NCI-H526 treated with DMSO at 0.1 percent for 48 hours (cell line): ENCODE measurements around the gene PKD1.
"Not testable (repeated sequence)": the region's sequence is repeated elsewhere in the genome, so short reads cannot be mapped to it uniquely, and the experiment has no call there.

ENCODE experiments used
- DNase-seq: peaks from one replicate; lab custom pipeline; 2025; lab: John Stamatoyannopoulos, UW

Gene PKD1

DNA sequence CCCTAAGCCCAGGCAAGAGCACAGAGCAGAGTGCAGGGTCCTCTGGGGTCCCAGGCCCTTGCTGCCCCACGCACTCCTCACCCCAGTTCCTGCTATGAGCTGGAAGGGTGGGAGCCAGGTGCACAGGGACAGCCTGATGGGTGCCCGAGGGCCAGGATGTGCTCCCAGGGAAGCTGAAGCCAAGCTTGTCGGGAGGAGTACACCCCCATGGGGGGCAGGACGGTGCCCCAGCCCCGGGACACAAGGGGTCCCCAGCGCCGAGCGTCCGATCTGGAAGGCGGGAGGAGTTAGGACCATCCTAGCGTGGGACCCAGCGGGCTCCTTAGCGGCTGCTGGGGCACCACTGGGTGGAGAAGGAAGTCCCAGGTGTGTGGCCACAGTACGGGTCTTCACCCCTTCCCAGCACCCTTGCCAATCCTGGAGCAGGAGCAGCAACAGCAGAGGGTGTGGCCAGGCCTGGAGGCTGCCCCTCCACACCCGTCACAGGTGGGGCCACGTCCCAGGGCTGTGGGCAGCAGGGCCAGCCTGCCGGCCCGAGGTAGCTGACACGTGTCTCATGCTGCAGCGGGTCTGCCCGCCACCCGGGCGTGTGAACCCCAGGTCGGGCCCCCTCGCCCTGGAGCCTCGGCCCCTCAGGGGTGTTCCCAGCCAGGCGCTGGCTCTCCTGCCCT is 11.9 kb downstream of the PKD1 start:
- not testable (repeated sequence) for DNase-seq

DNA sequence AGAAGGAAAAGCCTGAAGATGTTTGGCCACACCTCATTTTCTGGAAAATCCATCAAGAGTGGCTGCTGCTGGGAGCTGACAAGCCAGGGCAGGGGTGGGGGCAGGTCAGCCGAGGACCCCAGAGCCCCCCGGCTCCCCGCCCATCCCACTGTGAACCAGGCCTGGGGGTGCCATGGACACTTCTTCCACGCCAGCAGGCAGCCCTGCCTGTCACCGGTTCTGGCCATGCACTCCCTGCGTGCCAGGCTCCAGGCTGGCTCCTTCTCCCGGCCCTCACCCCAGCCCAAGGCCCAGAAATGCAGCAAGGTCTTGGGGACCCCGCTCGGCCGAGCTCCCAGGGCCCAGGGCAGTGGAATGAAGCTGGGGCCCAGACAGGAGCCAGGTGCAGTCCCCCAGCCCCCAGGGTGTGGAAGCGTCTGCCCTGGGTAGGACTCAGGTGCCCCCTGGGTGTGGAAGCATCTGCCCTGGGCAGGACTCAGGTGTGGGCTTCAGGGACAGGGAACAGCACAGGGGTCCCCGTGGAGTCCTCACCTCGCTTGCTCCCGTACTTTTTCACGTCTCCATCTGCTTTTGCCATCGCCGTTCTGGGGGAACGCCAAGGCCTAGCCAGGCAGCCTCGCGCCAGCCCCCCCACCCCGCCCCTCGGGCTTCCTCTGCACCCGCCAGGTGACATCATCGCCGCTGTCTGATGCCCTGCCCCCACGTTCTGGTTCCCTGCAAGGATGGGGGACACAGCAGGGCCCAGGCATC is 12.6 kb downstream of the PKD1 start:
- not testable (repeated sequence) for DNase-seq

DNA sequence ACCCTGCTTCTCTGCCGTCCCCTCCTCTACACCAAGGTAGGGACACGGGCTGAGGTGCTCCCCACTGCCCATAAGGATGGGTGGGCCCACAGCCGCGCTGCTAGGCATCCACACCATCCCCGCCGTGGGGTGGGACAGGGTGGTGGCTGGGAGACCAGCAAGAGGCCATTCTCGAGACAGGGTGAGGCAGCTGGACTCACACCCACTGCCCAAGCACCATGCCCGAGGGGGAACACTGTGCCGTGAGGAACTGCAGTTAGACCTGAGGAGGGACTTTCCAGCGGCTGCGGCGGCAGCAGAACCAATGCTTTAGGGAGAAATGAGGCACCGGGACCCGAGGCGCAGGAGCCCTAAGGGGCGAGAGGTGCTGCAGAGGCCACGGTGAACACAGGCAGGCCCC is 13.3 kb downstream of the PKD1 start:
- no peak for DNase-seq

DNA sequence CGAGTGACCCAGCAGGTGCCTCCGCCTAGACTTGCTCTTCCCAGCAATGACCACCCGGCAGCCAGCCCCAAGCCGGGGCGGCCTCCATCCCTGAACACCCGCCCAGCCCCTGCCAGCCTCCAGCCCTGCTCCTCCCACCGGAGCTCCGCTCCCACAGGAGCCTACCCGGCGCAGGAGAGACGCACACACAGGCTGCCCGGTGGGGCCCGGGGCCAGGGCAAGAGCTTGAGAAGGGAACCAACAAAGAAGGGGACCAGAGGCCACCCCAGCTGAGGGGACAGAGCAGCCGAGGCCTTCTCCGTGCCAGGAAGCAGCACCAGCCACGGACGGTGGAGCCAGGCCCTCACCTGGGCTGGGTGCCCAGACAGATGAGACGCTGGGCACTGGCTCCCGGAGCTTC is 13.8 kb downstream of the PKD1 start:
- no peak for DNase-seq

DNA sequence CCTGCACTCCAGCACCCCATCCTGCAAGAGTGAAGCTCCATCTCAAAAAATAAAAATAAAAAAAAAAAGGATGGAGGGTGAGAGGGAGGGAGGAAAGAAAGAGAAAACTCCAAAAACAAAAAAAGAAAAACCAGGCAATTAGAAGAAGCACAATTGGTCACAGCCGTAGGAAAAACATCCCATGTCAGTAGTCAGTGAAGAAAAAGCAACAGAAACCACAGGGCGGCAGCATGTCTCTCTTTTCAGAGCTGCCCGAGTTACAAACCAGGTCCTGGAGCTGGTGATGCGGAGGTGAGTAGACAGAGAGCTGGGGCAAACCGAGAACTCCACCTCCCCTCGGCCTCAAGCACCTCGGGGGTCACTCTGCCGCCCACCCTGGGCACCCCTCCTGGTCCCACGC is 14.4 kb downstream of the PKD1 start:
- DNase-seq, result not testable (repeated sequence)

DNA sequence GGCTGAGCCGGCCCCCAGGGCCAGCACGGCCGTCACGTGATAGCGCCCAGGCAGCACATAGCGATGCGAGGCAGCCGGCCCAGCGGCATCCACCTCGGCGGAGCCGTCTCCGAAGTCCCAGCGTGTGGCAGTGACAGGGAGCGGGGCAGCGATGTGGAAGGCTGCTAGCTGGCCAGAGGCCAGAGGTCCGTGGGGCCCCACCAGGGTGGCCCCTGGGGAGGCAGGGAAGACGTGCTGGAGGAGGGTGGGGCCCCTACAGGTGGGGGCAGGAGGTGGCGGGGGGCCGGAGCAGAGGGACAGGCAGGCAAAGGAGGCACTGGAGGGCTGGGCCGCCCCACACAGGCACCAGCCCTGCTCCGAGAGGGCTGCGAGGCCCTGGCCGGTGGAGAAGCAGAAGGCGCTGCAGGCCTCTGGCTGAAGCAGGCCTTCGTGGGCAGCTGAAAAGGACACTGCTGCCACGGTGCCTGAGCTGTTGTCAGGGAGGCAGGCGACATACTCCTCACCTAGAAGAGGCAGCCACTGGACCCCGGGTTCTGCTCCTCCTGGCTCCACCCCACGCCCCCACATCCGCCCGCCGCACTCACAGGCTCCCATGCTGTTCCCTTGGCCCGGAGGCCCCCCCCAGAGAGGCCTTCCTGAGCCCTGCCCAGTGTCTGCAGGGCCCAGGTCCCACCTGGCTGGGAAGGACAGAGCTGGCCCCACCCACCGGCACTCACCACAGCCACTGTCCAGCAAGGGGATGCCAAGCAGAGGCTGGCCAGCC is 17.6 kb downstream of the PKD1 start:
- DNase-seq, result not testable (repeated sequence)

DNA sequence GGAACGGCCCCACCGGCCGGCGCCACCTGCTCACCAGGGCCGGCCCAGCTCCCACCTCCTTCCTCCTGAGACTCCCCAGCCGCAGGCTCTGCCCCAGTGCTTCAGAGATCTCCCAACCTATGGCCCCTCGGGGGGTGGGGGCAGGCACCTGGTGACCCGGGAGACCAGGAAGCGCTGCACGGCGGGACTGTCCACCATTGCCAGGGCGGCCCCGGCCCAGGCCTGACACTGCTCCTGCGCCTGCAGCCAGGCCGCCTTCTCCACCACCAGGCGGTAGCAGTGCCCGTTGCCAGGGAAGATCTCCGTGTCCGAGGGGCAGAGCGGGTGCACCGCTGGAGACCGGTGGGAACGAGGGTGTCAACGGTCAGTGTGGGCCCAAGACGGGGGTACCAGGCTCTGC is 18.4 kb downstream of the PKD1 start:
- not testable (repeated sequence) for DNase-seq

DNA sequence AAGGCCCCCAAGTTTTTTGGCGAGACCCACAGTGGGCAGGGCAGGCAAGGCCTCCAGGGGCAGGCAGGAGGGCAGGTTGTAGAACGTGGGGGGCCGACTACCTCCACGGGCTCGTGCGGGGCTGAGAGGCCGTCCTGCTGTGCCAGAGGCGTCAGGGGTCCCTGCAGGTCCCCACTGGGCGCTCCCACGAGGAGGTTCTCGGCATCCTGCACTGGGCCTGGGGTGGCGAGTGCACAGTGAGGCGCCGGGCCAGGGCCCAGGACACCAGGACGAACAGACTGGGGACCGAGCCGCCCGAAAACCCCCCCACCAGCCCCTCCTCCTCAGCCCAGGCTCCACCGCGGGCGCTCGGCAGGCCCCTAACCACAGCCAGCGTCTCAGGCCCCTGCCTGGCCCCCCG is 19.3 kb downstream of the PKD1 start:
- DNase-seq, result not testable (repeated sequence)

DNA sequence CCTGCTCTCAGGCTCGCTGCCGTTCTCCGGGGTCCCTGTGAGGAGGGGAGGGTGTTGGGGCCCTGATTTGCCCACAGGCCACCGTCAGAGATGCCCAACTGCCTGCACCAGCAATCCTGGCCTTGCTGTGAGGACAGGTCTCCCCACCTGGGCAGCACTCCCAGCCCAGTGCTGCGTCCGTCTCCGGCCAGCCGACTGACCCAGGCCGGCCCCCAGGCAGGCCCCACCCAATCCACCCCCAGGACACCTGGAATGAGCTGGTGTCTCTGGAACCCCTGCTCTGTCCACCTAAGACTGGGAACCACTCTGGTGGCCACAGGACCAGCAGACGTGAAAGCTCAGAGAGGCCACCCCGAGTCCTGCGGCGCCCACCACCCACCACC is 20.1 kb downstream of the PKD1 start:
- no peak for DNase-seq

DNA sequence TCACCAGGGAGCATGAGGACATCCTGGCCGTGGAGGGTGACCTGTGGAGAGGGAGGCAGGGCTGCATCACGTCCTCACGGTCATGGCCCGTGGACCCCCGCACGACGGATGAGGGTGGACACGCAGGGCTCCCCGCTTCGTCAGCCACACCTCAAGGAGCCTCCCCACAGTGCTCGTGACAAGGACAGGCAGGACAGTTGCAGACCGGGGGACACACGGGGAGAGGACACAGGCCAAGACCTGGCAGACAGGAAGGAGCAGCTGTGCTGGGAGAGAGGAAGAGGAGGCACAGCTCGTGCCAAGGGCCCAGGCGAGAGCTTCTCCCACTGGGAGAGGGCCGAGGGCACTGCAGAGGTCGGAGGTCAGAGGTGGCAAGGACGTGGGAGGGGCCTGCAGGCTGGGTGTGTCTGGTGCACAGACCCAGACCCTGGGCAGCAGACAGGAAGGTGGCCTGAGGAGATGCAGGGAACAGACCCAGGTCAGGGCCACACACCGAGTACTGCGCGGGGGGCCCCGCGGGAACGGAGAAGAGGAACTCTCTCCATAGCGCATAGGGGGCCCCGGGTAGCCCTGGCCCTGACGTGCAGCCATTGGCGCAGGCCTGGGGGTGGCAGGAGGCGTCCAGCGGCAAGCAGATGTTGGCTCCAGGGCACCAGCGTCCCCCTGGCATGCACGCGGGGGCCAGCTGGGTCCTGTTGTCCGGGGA is 20.7 kb downstream of the PKD1 start:
- DNase-seq, result not testable (repeated sequence)

DNA sequence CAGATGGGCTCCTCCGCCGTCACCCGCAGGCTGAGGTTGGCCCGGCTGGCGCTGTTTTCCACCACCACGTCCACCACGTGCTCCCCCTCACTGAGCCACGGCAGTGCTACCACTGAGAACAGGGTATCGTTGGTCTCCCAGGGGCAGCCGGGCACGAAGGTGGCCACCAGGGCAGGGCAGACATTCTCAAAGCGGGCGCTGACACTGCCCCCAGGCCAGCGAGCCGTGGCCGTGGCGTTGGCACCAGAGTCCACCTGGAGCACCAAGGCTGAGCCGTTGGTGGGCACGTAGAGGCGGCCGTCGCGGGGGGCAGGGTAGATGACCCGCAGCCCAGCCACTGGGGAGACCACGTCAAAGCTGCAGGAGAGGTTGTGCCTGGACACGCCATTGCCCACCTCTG is 21.5 kb downstream of the PKD1 start:
- DNase-seq, result not testable (repeated sequence)

DNA sequence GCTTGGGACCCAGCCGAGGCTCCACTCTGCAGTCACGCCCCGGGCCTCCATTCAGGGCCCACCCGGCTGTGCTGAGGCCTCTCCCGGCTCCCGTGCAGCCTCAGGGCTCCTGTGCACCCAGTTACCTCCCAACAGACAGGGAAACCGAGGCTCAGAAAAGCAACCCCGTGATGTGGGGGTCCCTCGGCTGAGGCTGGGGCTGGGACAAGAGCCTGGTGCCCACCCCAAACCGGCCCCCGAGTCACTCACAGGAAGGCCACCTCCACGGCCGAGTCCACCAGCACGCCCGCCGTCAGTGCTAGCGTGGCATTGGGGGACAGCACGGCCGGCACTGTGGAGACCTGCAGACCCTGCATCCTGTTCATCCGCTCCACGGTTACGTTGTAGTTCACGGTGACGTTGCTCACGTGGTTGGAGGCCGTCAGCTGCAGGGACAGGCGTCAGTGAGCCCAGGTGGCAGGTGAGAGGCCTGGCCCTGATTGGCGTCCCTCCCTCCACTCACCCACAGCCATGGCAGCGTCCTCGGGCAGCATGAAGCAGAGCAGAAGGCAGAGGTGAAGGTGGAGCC is 23.1 kb downstream of the PKD1 start:
- DNase-seq, result not testable (repeated sequence)

DNA sequence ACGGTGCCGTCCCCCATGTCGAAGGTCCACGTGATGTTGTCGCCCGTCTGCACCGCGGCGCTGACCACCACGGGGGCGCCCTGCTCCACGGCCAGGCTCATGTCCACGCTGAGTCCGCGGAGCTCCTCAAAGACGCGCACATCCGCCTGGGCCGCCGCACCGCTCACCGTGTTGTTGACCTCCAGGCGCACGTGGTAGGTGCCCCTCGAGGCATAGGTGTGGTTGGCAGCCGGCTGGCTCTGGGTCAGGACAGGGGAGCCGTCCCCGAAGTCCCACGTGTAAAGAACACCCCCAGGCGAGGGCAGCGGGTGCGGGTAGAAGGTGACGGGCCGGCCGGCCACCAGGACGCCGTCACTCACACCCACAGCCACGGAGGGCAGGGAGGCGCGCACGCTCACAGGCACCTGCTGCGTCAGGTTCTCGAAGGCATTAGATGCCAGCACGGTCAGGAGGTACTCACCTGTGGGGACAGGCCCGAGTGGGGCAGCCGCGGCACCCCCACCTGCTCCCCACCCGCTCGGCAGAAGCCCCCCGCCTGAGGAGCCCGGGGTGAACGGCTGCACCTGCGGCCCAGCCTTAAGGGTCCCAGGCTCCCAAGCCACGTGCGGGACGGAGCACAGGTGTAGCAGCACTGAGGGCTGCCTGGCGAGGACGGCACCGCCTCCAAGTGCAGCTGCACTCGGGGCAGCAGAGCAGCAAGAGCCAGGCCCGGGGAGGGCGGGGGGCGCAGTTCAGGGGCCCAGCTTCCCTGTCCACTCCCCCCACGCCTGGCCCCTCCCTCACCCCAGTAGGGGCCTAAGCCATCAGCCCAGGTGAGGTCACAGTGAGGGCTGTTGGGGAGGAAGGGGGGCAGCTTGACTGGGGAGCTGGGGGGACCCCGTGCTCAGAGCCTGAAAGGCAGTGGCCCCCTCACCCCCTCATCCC is 24.0 kb downstream of the PKD1 start:
- DNase-seq, result not testable (repeated sequence)

DNA sequence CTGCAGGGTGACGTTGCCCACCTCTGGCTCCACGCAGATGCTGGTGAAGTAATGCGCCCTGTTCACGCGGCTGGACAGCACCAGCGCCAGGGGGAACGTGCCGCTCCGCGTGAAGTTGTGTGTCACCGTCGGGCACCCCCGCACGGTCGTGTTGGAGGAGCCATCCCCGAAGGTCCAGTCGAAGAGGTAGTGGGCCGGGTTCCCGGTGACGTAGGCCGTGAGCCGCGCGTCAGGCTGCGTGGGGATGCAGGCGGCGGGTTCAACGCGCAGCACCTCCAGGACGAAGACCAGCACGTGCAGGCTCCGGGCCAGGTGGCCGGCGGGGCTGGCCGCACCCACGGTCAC is 24.7 kb downstream of the PKD1 start:
- DNase-seq, result not testable (repeated sequence)

DNA sequence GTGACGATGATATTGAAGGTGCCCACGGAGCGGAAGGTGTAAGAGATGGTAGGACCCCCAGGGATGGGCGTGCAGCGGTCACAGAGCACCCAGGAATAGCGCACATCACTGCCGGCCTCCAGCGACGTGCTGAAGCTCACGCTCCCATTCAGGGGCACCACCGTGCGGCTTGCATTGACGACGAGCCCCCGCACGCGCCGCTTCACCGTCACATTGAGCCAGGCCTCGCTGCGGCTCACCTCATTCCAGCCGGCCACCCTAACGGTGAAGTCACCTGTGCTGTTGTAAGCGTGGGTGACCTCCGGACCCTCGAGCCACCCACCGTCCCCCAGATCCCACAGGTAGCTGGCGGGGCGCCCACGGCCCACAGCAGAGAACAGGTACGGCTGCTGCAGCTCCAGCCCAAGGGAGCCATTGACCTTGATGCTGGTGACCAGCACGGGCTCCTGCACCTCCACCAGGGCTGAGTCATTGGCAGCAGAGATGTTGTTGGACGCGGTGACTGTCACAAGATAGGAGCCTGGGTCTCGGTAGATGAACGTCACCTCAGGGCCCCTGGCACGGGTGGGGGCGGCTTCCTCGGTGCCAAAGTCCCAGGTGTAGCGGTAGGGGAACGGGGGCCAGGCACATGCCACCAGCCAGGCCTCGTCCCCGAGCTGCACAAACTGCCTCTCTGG is 25.2 kb downstream of the PKD1 start:
- not testable (repeated sequence) for DNase-seq

DNA sequence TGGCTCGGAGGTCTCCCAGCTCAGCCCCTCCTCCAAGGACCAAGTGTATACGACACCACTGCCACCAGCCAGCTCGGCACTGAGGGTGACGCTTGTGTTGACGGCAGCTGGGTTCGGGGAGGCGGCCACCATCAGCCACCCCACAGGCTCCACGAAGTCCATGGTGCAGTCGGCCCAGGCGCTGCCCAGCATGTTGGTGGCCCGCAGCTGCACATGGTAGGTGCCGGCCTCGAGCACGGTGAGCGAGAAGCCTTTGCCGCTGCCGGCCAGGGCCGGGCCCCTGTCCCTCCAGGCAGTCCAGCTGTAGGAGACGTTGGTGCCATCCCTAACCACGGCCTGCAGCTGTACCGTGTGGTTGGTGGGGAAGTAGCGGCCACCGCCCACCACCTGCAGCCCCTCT is 25.8 kb downstream of the PKD1 start:
- not testable (repeated sequence) for DNase-seq

DNA sequence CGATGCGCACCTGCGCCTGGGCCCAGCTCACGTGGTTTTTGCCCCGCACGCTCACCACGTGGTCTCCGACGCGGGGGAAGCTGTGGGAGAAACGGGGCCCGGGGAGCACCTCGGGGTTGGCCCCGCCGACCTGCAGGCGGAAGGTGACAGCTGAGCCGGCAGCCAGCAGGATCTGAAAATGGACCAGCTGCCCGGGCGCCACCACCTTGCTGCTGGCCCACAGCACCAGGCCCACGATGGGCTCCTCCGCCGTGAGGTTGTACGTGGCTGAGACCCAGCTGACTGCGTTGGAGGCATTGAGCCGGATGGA is 26.5 kb downstream of the PKD1 start:
- not testable (repeated sequence) for DNase-seq

DNA sequence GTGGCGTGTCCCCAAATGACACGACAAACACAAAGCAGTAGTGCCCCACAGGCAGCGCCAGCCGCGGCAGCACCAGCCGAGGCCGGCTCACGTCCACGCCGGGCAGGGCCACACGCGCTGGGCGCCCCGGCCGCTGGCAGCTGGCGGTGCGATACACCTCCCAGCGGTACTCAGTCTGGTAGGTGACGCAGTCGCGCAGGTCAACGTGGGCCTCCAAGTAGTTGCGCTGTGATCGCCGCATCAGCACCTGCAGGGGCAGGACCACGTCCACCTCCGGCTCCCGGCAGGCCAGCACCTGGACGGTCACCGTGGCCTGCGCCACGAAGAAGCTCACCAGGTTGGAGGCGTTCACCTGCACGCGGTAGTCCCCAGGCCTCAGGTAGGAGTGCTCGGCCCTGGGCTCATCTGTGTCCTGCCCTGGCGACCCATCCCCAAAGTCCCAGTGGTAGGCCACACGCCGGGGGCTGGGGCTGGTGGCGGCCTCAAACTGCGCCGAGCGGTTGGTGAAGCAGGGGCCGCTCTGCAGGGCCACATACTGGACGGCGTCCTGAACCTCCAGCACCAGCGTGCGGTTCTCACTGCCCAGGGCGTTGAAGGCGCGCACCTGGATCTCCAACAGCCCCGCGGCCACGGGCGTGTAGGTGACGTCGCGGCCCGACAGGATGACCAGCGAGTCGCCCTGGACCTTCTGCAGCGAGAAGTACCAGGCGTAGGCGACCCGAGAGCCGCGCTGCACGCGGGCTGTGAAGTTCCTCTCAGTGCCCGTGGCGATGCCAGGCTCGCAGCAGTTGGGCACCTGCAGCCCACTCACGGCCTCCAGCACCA is 27.0 kb downstream of the PKD1 start:
- DNase-seq, result not testable (repeated sequence)

DNA sequence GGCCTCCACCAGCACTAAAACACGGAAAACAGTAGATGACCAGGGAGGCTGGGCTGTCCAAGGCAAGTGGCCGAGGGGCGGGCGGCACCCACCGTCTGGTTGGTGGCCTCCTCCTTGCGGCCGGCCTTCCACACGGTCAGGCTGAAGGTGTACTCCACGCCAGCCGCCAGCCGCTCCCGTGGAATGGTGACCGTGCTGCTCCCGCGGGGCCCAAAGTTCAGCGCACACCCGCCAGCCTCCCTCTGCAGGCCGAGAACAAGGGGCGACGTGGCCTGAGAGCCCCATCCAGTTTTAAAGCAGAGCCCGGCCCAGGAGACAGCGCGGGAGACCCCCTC is 27.9 kb downstream of the PKD1 start:
- DNase-seq, result not testable (repeated sequence)
